ENCODE measurements around the gene ATOH7.

DNA sequence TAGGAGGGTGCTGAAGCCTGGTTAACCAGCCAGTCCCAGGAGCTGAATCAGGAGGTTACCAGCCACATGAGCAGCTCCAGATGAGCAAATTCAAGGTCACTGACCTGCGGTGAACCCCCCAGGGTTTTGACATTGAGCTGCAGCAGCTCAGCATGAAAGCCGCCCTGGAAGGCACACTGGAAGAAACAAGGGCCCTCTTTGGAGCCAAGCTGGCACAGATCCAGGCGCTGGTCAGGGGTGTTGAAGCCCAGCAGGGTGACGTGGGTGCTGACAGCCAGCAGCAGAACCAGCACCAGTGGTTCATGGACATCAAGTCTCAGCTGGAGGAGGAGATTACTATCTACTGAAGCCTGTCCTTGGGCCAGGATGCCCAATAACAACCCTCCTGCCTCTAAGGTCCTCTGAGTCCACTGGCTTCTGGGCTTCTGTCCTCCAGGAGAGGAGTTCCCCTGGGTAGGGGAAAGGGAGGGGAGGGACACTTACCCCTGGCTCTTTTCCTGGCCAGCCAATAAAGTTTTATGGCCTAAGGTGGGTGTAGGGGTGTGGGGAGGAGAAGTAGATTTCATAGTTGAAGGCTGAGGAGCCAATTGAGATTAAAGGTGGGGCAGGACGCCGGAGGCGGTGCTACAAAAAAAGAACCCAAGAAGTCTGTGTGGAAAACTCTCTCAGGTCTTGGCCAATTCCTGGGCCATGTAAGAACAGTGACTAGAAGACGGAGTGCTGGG lies 29.4 kb upstream of the ATOH7 start:
- TF ChIP-seq, protein P1, sequence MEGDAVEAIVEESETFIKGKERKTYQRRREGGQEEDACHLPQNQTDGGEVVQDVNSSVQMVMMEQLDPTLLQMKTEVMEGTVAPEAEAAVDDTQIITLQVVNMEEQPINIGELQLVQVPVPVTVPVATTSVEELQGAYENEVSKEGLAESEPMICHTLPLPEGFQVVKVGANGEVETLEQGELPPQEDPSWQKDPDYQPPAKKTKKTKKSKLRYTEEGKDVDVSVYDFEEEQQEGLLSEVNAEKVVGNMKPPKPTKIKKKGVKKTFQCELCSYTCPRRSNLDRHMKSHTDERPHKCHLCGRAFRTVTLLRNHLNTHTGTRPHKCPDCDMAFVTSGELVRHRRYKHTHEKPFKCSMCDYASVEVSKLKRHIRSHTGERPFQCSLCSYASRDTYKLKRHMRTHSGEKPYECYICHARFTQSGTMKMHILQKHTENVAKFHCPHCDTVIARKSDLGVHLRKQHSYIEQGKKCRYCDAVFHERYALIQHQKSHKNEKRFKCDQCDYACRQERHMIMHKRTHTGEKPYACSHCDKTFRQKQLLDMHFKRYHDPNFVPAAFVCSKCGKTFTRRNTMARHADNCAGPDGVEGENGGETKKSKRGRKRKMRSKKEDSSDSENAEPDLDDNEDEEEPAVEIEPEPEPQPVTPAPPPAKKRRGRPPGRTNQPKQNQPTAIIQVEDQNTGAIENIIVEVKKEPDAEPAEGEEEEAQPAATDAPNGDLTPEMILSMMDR (conservative IDR thresholded peaks at IDR 0.05): no peak
- no peak for TF ChIP-seq ZFX (IDR thresholded peaks at IDR 0.05)

Data from C4-2B (cell line).